ENCODE measurements around the gene NRXN3.

Gene NRXN3

GRCh38 chr14:79144896-79145295 lies 974.7 kb downstream of the NRXN3 start:
- Histone ChIP-seq H3K27me3 (ENCODE audit: control insufficient read depth, insufficient read depth, low read length) (no peaks in the 10 kb centered on the region), H3K27ac (ENCODE audit: low read depth, low read length) (no peak overlapping the region), H3K36me3 (ENCODE audit: control insufficient read depth, insufficient read depth, low read length) (no peaks in the 10 kb centered on the region), H3K4me3 (ENCODE audit: low read length) (no peak overlapping the region), H3K4me1 (ENCODE audit: control insufficient read depth, insufficient read depth, low read length) (no peaks in the 10 kb centered on the region), H3K9ac (ENCODE audit: low read length) (no peak overlapping the region)

GRCh38 chr14:79150226-79150625 lies 980.1 kb downstream of the NRXN3 start:
- H3K36me3 ChIP-seq (ENCODE audit: control insufficient read depth, insufficient read depth, low read length): no peaks in the 10 kb centered on the region
- no peak overlapping the region for H3K27ac ChIP-seq (ENCODE audit: low read depth, low read length)
- H3K27me3 ChIP-seq (ENCODE audit: control insufficient read depth, insufficient read depth, low read length): no peaks in the 10 kb centered on the region
- no peak overlapping the region for H3K4me3 ChIP-seq (ENCODE audit: low read length)
- H3K9ac ChIP-seq (ENCODE audit: low read length): no peak overlapping the region
- no peaks in the 10 kb centered on the region for H3K4me1 ChIP-seq (ENCODE audit: control insufficient read depth, insufficient read depth, low read length)

GRCh38 chr14:79157369-79157768 lies 987.2 kb downstream of the NRXN3 start:
- H3K27ac ChIP-seq (ENCODE audit: low read depth, low read length): no peak overlapping the region
- H3K27me3 ChIP-seq (ENCODE audit: control insufficient read depth, insufficient read depth, low read length): no peaks in the 10 kb centered on the region
- H3K36me3 ChIP-seq (ENCODE audit: control insufficient read depth, insufficient read depth, low read length): no peaks in the 10 kb centered on the region
- H3K9ac ChIP-seq (ENCODE audit: low read length): no peak overlapping the region
- no peak overlapping the region for H3K4me3 ChIP-seq (ENCODE audit: low read length)
- H3K4me1 ChIP-seq (ENCODE audit: control insufficient read depth, insufficient read depth, low read length): no peaks in the 10 kb centered on the region

GRCh38 chr14:79161571-79161970 lies 991.4 kb downstream of the NRXN3 start:
- Histone ChIP-seq H3K27me3 (ENCODE audit: control insufficient read depth, insufficient read depth, low read length) (no peaks in the 10 kb centered on the region), H3K9ac (ENCODE audit: low read length) (no peak overlapping the region), H3K27ac (ENCODE audit: low read depth, low read length) (no peak overlapping the region), H3K36me3 (ENCODE audit: control insufficient read depth, insufficient read depth, low read length) (no peaks in the 10 kb centered on the region), H3K4me3 (ENCODE audit: low read length) (no peak overlapping the region), H3K4me1 (ENCODE audit: control insufficient read depth, insufficient read depth, low read length) (no peaks in the 10 kb centered on the region)

GRCh38 chr14:79162833-79163232 lies 992.7 kb downstream of the NRXN3 start:
- Histone ChIP-seq H3K36me3 (ENCODE audit: control insufficient read depth, insufficient read depth, low read length) (no peaks in the 10 kb centered on the region), H3K9ac (ENCODE audit: low read length) (no peak overlapping the region), H3K4me1 (ENCODE audit: control insufficient read depth, insufficient read depth, low read length) (no peaks in the 10 kb centered on the region), H3K4me3 (ENCODE audit: low read length) (no peak overlapping the region), H3K27ac (ENCODE audit: low read depth, low read length) (no peak overlapping the region), H3K27me3 (ENCODE audit: control insufficient read depth, insufficient read depth, low read length) (no peaks in the 10 kb centered on the region)

GRCh38 chr14:79165471-79166090 lies 995.4 kb downstream of the NRXN3 start:
- no peak overlapping the region for H3K27ac ChIP-seq (ENCODE audit: low read depth, low read length)
- no peak overlapping the region for H3K9ac ChIP-seq (ENCODE audit: low read length)
- no peaks in the 10 kb centered on the region for H3K27me3 ChIP-seq (ENCODE audit: control insufficient read depth, insufficient read depth, low read length)
- H3K4me1 ChIP-seq (ENCODE audit: control insufficient read depth, insufficient read depth, low read length): no peaks in the 10 kb centered on the region
- H3K4me3 ChIP-seq (ENCODE audit: low read length): no peak overlapping the region
- no peaks in the 10 kb centered on the region for H3K36me3 ChIP-seq (ENCODE audit: control insufficient read depth, insufficient read depth, low read length)

GRCh38 chr14:79166171-79166570 lies 996.0 kb downstream of the NRXN3 start:
- Histone ChIP-seq H3K27ac (ENCODE audit: low read depth, low read length) (no peak overlapping the region), H3K9ac (ENCODE audit: low read length) (no peak overlapping the region), H3K27me3 (ENCODE audit: control insufficient read depth, insufficient read depth, low read length) (no peaks in the 10 kb centered on the region), H3K4me3 (ENCODE audit: low read length) (no peak overlapping the region), H3K4me1 (ENCODE audit: control insufficient read depth, insufficient read depth, low read length) (no peaks in the 10 kb centered on the region), H3K36me3 (ENCODE audit: control insufficient read depth, insufficient read depth, low read length) (no peaks in the 10 kb centered on the region)

GRCh38 chr14:79167957-79168356 lies 997.8 kb downstream of the NRXN3 start:
- Histone ChIP-seq H3K27ac (ENCODE audit: low read depth, low read length) (no peak overlapping the region), H3K4me1 (ENCODE audit: control insufficient read depth, insufficient read depth, low read length) (no peaks in the 10 kb centered on the region), H3K36me3 (ENCODE audit: control insufficient read depth, insufficient read depth, low read length) (no peaks in the 10 kb centered on the region), H3K27me3 (ENCODE audit: control insufficient read depth, insufficient read depth, low read length) (no peaks in the 10 kb centered on the region), H3K9ac (ENCODE audit: low read length) (no peak overlapping the region), H3K4me3 (ENCODE audit: low read length) (no peak overlapping the region)

GRCh38 chr14:79175671-79176070 lies 1005.5 kb downstream of the NRXN3 start:
- Histone ChIP-seq H3K9ac (ENCODE audit: low read length) (no peak overlapping the region), H3K4me3 (ENCODE audit: low read length) (no peak overlapping the region), H3K4me1 (ENCODE audit: control insufficient read depth, insufficient read depth, low read length) (no peaks in the 10 kb centered on the region), H3K36me3 (ENCODE audit: control insufficient read depth, insufficient read depth, low read length) (no peaks in the 10 kb centered on the region), H3K27me3 (ENCODE audit: control insufficient read depth, insufficient read depth, low read length) (no peaks in the 10 kb centered on the region), H3K27ac (ENCODE audit: low read depth, low read length) (no peak overlapping the region)

- Histone ChIP-seq H3K4me1 (ENCODE audit: control insufficient read depth, insufficient read depth, low read length) (no peaks in the 10 kb centered on the region), H3K9ac (ENCODE audit: low read length) (no peak overlapping the region), H3K27ac (ENCODE audit: low read depth, low read length) (no peak overlapping the region), H3K36me3 (ENCODE audit: control insufficient read depth, insufficient read depth, low read length) (no peaks in the 10 kb centered on the region), H3K4me3 (ENCODE audit: low read length) (no peak overlapping the region), H3K27me3 (ENCODE audit: control insufficient read depth, insufficient read depth, low read length) (no peaks in the 10 kb centered on the region)
These were observed 1006.9 kb downstream of the NRXN3 start for GRCh38 chr14:79177106-79177505.

- H3K9ac ChIP-seq (ENCODE audit: low read length): no peak overlapping the region
- H3K4me3 ChIP-seq (ENCODE audit: low read length): no peak overlapping the region
- no peaks in the 10 kb centered on the region for H3K4me1 ChIP-seq (ENCODE audit: control insufficient read depth, insufficient read depth, low read length)
- no peak overlapping the region for H3K27ac ChIP-seq (ENCODE audit: low read depth, low read length)
- no peaks in the 10 kb centered on the region for H3K36me3 ChIP-seq (ENCODE audit: control insufficient read depth, insufficient read depth, low read length)
- H3K27me3 ChIP-seq (ENCODE audit: control insufficient read depth, insufficient read depth, low read length): no peaks in the 10 kb centered on the region
These were observed 1008.5 kb downstream of the NRXN3 start for GRCh38 chr14:79178719-79179118.

GRCh38 chr14:79179985-79180384 lies 1009.8 kb downstream of the NRXN3 start:
- H3K4me3 ChIP-seq (ENCODE audit: low read length): no peak overlapping the region
- no peaks in the 10 kb centered on the region for H3K27me3 ChIP-seq (ENCODE audit: control insufficient read depth, insufficient read depth, low read length)
- H3K4me1 ChIP-seq (ENCODE audit: control insufficient read depth, insufficient read depth, low read length): no peaks in the 10 kb centered on the region
- H3K9ac ChIP-seq (ENCODE audit: low read length): no peak overlapping the region
- no peak overlapping the region for H3K27ac ChIP-seq (ENCODE audit: low read depth, low read length)
- H3K36me3 ChIP-seq (ENCODE audit: control insufficient read depth, insufficient read depth, low read length): no peaks in the 10 kb centered on the region

GRCh38 chr14:79180656-79181055 lies 1010.5 kb downstream of the NRXN3 start:
- Histone ChIP-seq H3K36me3 (ENCODE audit: control insufficient read depth, insufficient read depth, low read length) (no peaks in the 10 kb centered on the region), H3K4me1 (ENCODE audit: control insufficient read depth, insufficient read depth, low read length) (no peaks in the 10 kb centered on the region), H3K27me3 (ENCODE audit: control insufficient read depth, insufficient read depth, low read length) (no peaks in the 10 kb centered on the region), H3K27ac (ENCODE audit: low read depth, low read length) (no peak overlapping the region), H3K9ac (ENCODE audit: low read length) (no peak overlapping the region), H3K4me3 (ENCODE audit: low read length) (no peak overlapping the region)
